Measurements from ENCODE around the gene KCNH1. TPM values are rescaled to one million over a fixed set of nuclear protein-coding genes. Genes with fewer than 3 reads are reported as not detected.

Gene KCNH1
- total and polyA plus RNA-seq, 10 of the 15 experiments (the other 5 are each of a cell fraction or from before 2014, with no cell fraction given), result 0.02 to 0.04 (median 0.04) TPM; not detected in 7

DNA sequence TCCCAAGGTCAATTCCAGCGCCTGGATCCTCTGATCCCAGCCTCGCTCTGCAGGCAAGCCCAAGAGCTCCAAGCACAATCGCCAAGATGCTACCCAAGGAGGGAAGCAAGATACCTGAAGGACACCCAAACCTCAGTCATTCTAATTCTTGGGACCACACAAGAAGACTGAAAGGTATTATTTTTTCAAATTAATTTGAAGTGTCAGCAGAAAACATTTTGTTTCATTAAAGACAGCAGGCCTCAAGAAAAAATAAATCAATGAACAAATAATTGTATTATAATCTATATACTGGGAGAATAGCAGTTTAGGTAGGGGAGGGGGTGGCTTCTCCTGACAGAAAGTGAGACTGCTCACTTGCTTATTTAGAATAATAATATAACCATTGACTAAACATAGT, 457.4 kb downstream of the KCNH1 start (continued):
- TF ChIP-seq RCOR1 (conservative IDR thresholded peaks at IDR 0.05; ENCODE audit: low read depth, low read length) (no peak), ESRRA (IDR thresholded peaks at IDR 0.05; ENCODE audit: low read length) (no peak), RBBP5 (conservative IDR thresholded peaks at IDR 0.05) (no peak)

DNA sequence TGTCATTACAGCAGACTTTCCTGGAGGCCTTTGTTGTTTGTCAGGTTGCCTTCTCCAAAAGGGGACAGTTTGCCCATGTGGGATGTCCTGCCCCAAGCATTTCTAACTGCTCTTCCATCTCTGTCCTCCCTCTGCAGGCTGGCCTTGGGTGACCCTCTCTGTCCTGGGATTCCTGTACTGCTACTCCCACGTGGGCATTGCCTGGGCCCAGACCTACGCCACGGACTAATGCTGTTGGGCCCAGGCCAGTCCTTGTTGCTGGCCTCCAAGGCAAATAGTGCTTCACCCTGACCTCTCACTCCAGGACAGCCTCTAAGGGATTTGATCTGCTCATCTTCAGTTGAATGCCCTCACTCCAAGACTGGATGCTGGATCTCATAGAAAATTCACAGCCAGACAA, 459.8 kb downstream of the KCNH1 start:
- ChIA-PET POLR2A (no interaction called here), CTCF (no interaction called here), RAD21 (ENCODE audit: unreplicated experiment) (no interaction called here), SMC1A (ENCODE audit: uncharacterized antibody, unreplicated experiment) (no interaction called here)
- BruUV-seq (replicated peaks), result no TSS peak
- Histone ChIP-seq H3K4me2 (ENCODE audit: control insufficient read depth, insufficient read depth) (no peak overlapping the region), H3K4me1 (ENCODE audit: control insufficient read depth, insufficient read depth, low read length) (no peaks in the 10 kb centered on the region), H2AFZ (ENCODE audit: control insufficient read depth, low read depth, low read length) (no peak overlapping the region), H3K36me3 (ENCODE audit: control insufficient read depth in 2 of 2, insufficient read depth in 2 of 2, low read length in 1 of 2) (no peaks in the 10 kb centered on the region), H3K79me2 (ENCODE audit: control insufficient read depth, insufficient read depth, low read length) (no peaks in the 10 kb centered on the region), H3K27ac (ENCODE audit: control insufficient read depth, insufficient read depth) (no peak overlapping the region), H3K9me3 (replicated peaks; ENCODE audit: control insufficient read depth, insufficient read depth, low read length) (no peaks in the 10 kb centered on the region), H3K27me3 (replicated peaks in 1 of 2; ENCODE audit: control insufficient read depth in 2 of 2, insufficient read depth in 2 of 2, low read length in 1 of 2) (no peaks in the 10 kb centered on the region), H3K4me3 (no peak overlapping the region), H3K9ac (ENCODE audit: control insufficient read depth, insufficient read depth, low read length) (no peak overlapping the region), H4K20me1 (ENCODE audit: control insufficient read depth, insufficient read depth) (no peaks in the 10 kb centered on the region)
- intact Hi-C loops (cut with micrococcal nuclease; ENCODE audit: unreplicated experiment), result no loop called here
- TF ChIP-seq YY1 (IDR thresholded peaks at IDR 0.05; ENCODE audit: low read depth, low read length) (no peak), RAD21 (IDR thresholded peaks at IDR 0.05; ENCODE audit: insufficient read depth, low read depth, low read length) (no peak), SRF (IDR thresholded peaks at IDR 0.05; ENCODE audit: low read depth in 2 of 2, low read length in 2 of 2) (no peak), BMI1 (IDR thresholded peaks at IDR 0.05; ENCODE audit: borderline replicate concordance) (no peak), CBX3 (IDR thresholded peaks at IDR 0.05; ENCODE audit: borderline replicate concordance, low read depth) (no peak), ZNF384 (IDR thresholded peaks at IDR 0.05; ENCODE audit: borderline replicate concordance, low read depth, low read length) (no peak)
- TF ChIP-seq, protein P1, sequence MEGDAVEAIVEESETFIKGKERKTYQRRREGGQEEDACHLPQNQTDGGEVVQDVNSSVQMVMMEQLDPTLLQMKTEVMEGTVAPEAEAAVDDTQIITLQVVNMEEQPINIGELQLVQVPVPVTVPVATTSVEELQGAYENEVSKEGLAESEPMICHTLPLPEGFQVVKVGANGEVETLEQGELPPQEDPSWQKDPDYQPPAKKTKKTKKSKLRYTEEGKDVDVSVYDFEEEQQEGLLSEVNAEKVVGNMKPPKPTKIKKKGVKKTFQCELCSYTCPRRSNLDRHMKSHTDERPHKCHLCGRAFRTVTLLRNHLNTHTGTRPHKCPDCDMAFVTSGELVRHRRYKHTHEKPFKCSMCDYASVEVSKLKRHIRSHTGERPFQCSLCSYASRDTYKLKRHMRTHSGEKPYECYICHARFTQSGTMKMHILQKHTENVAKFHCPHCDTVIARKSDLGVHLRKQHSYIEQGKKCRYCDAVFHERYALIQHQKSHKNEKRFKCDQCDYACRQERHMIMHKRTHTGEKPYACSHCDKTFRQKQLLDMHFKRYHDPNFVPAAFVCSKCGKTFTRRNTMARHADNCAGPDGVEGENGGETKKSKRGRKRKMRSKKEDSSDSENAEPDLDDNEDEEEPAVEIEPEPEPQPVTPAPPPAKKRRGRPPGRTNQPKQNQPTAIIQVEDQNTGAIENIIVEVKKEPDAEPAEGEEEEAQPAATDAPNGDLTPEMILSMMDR (IDR thresholded peaks at IDR 0.05 in 2 of 3, conservative IDR thresholded peaks at IDR 0.05 in 1 of 3; ENCODE audit: control insufficient read depth in 2 of 3, extremely low read depth in 1 of 3, insufficient read depth in 1 of 3, low read depth in 3 of 3, low read length in 3 of 3), result no peak
- TF ChIP-seq, protein P2, sequence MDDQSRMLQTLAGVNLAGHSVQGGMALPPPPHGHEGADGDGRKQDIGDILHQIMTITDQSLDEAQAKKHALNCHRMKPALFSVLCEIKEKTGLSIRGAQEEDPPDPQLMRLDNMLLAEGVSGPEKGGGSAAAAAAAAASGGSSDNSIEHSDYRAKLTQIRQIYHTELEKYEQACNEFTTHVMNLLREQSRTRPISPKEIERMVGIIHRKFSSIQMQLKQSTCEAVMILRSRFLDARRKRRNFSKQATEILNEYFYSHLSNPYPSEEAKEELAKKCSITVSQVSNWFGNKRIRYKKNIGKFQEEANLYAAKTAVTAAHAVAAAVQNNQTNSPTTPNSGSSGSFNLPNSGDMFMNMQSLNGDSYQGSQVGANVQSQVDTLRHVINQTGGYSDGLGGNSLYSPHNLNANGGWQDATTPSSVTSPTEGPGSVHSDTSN (IDR thresholded peaks at IDR 0.05; ENCODE audit: insufficient replicate concordance, low read depth, low read length), result no peak
- TF ChIP-seq, protein P3, sequence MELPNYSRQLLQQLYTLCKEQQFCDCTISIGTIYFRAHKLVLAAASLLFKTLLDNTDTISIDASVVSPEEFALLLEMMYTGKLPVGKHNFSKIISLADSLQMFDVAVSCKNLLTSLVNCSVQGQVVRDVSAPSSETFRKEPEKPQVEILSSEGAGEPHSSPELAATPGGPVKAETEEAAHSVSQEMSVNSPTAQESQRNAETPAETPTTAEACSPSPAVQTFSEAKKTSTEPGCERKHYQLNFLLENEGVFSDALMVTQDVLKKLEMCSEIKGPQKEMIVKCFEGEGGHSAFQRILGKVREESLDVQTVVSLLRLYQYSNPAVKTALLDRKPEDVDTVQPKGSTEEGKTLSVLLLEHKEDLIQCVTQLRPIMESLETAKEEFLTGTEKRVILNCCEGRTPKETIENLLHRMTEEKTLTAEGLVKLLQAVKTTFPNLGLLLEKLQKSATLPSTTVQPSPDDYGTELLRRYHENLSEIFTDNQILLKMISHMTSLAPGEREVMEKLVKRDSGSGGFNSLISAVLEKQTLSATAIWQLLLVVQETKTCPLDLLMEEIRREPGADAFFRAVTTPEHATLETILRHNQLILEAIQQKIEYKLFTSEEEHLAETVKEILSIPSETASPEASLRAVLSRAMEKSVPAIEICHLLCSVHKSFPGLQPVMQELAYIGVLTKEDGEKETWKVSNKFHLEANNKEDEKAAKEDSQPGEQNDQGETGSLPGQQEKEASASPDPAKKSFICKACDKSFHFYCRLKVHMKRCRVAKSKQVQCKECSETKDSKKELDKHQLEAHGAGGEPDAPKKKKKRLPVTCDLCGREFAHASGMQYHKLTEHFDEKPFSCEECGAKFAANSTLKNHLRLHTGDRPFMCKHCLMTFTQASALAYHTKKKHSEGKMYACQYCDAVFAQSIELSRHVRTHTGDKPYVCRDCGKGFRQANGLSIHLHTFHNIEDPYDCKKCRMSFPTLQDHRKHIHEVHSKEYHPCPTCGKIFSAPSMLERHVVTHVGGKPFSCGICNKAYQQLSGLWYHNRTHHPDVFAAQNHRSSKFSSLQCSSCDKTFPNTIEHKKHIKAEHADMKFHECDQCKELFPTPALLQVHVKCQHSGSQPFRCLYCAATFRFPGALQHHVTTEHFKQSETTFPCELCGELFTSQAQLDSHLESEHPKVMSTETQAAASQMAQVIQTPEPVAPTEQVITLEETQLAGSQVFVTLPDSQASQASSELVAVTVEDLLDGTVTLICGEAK (IDR thresholded peaks at IDR 0.05; ENCODE audit: borderline replicate concordance), result no peak
- TF ChIP-seq, protein P4, sequence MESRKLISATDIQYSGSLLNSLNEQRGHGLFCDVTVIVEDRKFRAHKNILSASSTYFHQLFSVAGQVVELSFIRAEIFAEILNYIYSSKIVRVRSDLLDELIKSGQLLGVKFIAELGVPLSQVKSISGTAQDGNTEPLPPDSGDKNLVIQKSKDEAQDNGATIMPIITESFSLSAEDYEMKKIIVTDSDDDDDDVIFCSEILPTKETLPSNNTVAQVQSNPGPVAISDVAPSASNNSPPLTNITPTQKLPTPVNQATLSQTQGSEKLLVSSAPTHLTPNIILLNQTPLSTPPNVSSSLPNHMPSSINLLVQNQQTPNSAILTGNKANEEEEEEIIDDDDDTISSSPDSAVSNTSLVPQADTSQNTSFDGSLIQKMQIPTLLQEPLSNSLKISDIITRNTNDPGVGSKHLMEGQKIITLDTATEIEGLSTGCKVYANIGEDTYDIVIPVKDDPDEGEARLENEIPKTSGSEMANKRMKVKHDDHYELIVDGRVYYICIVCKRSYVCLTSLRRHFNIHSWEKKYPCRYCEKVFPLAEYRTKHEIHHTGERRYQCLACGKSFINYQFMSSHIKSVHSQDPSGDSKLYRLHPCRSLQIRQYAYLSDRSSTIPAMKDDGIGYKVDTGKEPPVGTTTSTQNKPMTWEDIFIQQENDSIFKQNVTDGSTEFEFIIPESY (IDR thresholded peaks at IDR 0.05), result no peak
- DNase-seq (ENCODE audit: low read depth, low spot score) (no peak), ATAC-seq (no peak), FAIRE-seq (no peak)
- in situ Hi-C loops (cut with MboI), result no loop called here
- 33% methylated on average over 3 of the region's 3 CpGs for WGBS (ENCODE audit: insufficient coverage, insufficient replicate concordance, low lambda C conversion rate, missing lambda C conversion rate)

Data from GM12878 (cell line).